Esophagus muscularis mucosa (tissue), 2 donors: ENCODE measurements around the gene FGR.

Experiments
- POLR2A ChIP-seq: fragments of 450-650 bp; IDR thresholded peaks from one replicate; pipeline ENCODE4 v1.6.1; 2017; ENCODE audit warnings: antibody characterized with exemption, moderate library complexity, mild to moderate bottlenecking, low read depth
- POLR2AphosphoS5 ChIP-seq, 2 donors: sonication (generic); formaldehyde crosslinking; IDR thresholded peaks; one replicate each; pipeline ENCODE4 v1.6.1; 2017; ENCODE audit warnings: antibody characterized with exemption in 2 of 2

DNA sequence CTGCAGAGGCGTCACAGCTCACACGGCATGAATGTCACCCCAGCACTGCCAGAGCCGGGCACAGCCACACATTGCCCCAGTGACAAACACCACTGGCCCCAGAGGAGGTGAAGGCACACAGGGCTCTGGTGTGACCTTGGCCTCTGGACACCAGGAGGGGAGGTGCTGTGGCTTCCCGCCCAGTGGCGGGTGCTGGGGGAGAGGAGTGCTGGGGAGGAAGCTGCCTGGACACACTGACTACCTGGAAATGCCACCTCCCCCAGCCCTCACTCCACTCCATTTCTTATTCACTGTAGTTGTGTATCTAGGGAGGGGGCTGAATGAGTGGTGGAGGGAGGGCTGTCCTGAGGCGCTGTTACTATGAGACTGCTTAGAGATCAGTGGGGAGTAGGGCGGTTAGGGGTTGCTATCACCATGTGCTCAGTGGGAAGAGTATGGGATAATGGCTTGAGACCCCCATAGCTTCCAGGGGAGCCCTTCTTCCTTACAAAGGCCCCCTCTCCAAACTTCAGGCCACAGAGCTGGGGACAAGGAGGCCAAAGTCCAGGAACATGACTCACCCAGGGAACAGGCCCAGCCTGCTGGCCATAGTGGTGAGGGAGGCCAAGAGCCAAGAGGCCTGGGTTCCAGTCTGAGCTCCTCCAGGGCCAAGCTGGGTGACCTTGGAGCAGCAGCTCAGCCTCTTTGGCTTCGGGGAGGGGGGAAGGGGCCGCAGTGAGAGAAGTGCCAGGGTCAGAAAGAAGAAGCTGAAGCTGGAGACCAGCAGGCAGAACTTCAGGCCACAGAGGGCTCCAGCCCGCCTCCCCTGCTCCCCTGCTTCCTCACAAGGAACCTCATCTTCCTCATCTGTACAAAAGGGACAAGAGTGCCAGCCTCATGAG is 71.2 kb downstream of the FGR start:
- TF ChIP-seq POLR2A (peak; percentile 23), POLR2AphosphoS5 (IDR thresholded peaks at IDR 0.05) (no peak)
